Heart left ventricle (tissue), 13 donors: ENCODE results near the gene MGST2.

Experiments
- CTCF ChIP-seq, 12 donors: fragments of 200-600 bp; sonication (generic) in 4 of 12; IDR thresholded peaks; one replicate each; pipeline versions ENCODE4 v1.5.0 to v1.8.0; 2018 to 2022; ENCODE audit warnings: antibody characterized with exemption in 12 of 12, mild to moderate bottlenecking in 5 of 12
- POLR2A ChIP-seq, 2 donors: fragments of 450-650 bp; IDR thresholded peaks; one replicate each; pipeline ENCODE4 v1.6.1; 2017; ENCODE audit warnings: antibody characterized with exemption in 2 of 2, mild to moderate bottlenecking in 2 of 2, moderate library complexity in 2 of 2
- donor health status: ischemic (EF 13 %, LVEDD 7.1; RV severe dilation, severe dysfunction).
- donor health status: DM: no; HTN: yes; CAD: no.
- donor health status: DM: no; HTN: no; CAD: no.
- donor health status: ischemic (EF 25% LVEDD 6.9; RV normal size, moderate dysfunction).
- donor health status: ischemic (EF 25% LVEDD 5.7; RV mildly dilated, moderate dysfunction).
- donor health status: ischemic (EF 35%, LVEDD 5.7; RV mildly dilated, moderate dysfunction).
- donor health status: nonischemic (EF 11% LVEDD 7.7; RV severe dilation, severe dysfunction).
- donor health status: DM: yes; HTN: yes; CAD: no.
- donor health status: PGD.
- donor health status: ischemic (EF 29% LVEDD 5.4; RV normal size, mild dysfunction).
- donor health status: nonischemic (EF 23%, LVEDD 6.1; RV moderate dilation, normal function).

DNA sequence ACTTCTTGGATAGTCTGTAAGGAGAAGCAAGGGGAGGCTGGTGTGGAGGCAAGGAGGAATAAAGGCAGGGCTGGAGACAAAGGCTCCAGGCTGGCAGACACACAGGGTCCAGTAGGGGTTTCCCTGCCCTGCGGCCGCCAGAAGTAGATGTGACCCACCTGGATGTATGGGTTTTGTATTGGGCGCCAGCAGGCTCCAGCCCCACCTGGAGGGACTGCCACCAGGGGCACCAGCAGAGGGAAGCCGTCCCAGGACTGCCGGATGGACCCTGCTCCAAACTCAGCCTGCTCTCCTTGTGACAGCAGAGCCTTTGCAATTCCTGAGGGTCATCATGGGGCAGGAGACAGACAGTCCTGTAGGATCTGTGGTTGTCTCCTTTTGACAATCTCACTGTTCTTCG lies 52.7 kb downstream of the MGST2 start:
- no peak for TF ChIP-seq CTCF (IDR thresholded peaks at IDR 0.05)
- TF ChIP-seq POLR2A (IDR thresholded peaks at IDR 0.05): no peak
